DMS53 (cell line): Measurements from ENCODE around the gene INPP4A.

Source experiments
- DNase-seq: peaks from one replicate; lab custom pipeline; 2025; lab: John Stamatoyannopoulos, UW

The INPP4A gene

GRCh38 chr2:98637401-98638147 lies 192.9 kb downstream of the INPP4A start:
- no peak for DNase-seq

- no peak for DNase-seq
Observed at GRCh38 chr2:98643496-98644100, 198.9 kb downstream of the INPP4A start.
